Measurements from ENCODE around the gene ACRBP. TPM values are rescaled to one million over a fixed set of nuclear protein-coding genes. Genes with fewer than 3 reads are reported as not detected.

The ACRBP gene
- total RNA-seq, 1 donor from 2014 or later: 9.8 TPM

GRCh38 chr12:6646276-6647082 is 753 bp downstream of the ACRBP start:
- DNase-seq (ENCODE audit: low spot score): no peak

GRCh38 chr12:6644903-6645302 is 2.3 kb downstream of the ACRBP start:
- DNase-seq (ENCODE audit: low spot score): no peak

GRCh38 chr12:6644257-6644596 is 3.0 kb downstream of the ACRBP start:
- DNase-seq (ENCODE audit: low spot score): no peak

- no peak for DNase-seq (ENCODE audit: low spot score)
These were observed 3.5 kb downstream of the ACRBP start for GRCh38 chr12:6643569-6644256.

GRCh38 chr12:6641131-6641530 is 6.1 kb downstream of the ACRBP start:
- no peak for DNase-seq (ENCODE audit: low spot score)

- DNase-seq (ENCODE audit: low spot score): no peak
These were observed 6.7 kb downstream of the ACRBP start for GRCh38 chr12:6640497-6640896.

- DNase-seq (ENCODE audit: low spot score): no peak
These were observed 8.0 kb downstream of the ACRBP start for GRCh38 chr12:6639151-6639801.

GRCh38 chr12:6638305-6638704 is 8.9 kb downstream of the ACRBP start:
- DNase-seq (ENCODE audit: low spot score): no peak

GRCh38 chr12:6635856-6636531 is 11.2 kb downstream of the ACRBP start, which contains the start of gene LPAR5:
TSS of gene LPAR5 (minus strand) at chr12:6635959. CDS start at chr12:6621248, 14,711 bp downstream.
- peak; percentile 81 for DNase-seq (ENCODE audit: low spot score)

GRCh38 chr12:6635375-6635855 is 11.8 kb downstream of the ACRBP start:
- no peak for DNase-seq (ENCODE audit: low spot score)

GRCh38 chr12:6632026-6632983 is 14.9 kb downstream of the ACRBP start:
- no peak for DNase-seq (ENCODE audit: low spot score)

GRCh38 chr12:6631549-6631961 is 15.7 kb downstream of the ACRBP start:
- no peak for DNase-seq (ENCODE audit: low spot score)

GRCh38 chr12:6630736-6631135 is 16.5 kb downstream of the ACRBP start:
- DNase-seq (ENCODE audit: low spot score): no peak

GRCh38 chr12:6627616-6628015 is 19.6 kb downstream of the ACRBP start:
- DNase-seq (ENCODE audit: low spot score): no peak

- DNase-seq (ENCODE audit: low spot score): no peak
These were observed 20.5 kb downstream of the ACRBP start for GRCh38 chr12:6626654-6627283.

- DNase-seq (ENCODE audit: low spot score): no peak
These were observed 26.4 kb downstream of the ACRBP start for GRCh38 chr12:6620885-6621274.

GRCh38 chr12:6620137-6620884 is 26.9 kb downstream of the ACRBP start:
- DNase-seq (ENCODE audit: low spot score): no peak

GRCh38 chr12:6618483-6619225 is 28.6 kb downstream of the ACRBP start:
- DNase-seq (ENCODE audit: low spot score): no peak

- no peak for DNase-seq (ENCODE audit: low spot score)
These were observed 31.4 kb downstream of the ACRBP start for GRCh38 chr12:6615802-6616201.
